NCI-H69 (cell line): ENCODE data around the gene EIF4A3.
"Not testable (repeated sequence)": the region's sequence is repeated elsewhere in the genome, so short reads cannot be mapped to it uniquely, and the experiment has no call there.

ENCODE experiments used
- DNase-seq: peaks from one replicate; lab custom pipeline; 2025; lab: John Stamatoyannopoulos, UW

The EIF4A3 gene

GRCh38 chr17:80099291-80100034 is 47.5 kb downstream of the EIF4A3 start:
- no peak for DNase-seq

GRCh38 chr17:80097844-80098691 is 48.9 kb downstream of the EIF4A3 start:
- no peak for DNase-seq

GRCh38 chr17:80097127-80097621 is 49.8 kb downstream of the EIF4A3 start:
- no peak for DNase-seq

GRCh38 chr17:80096561-80097021 is 50.3 kb downstream of the EIF4A3 start:
- DNase-seq, result peak; percentile 79

- DNase-seq, result no peak
These were observed 51.0 kb downstream of the EIF4A3 start for GRCh38 chr17:80095844-80096475.

- no peak for DNase-seq
These were observed 51.7 kb downstream of the EIF4A3 start for GRCh38 chr17:80095038-80095843.

GRCh38 chr17:80092959-80093358 is 54.0 kb downstream of the EIF4A3 start:
- no peak for DNase-seq

GRCh38 chr17:80091376-80091775 is 55.6 kb downstream of the EIF4A3 start:
- DNase-seq, result no peak

GRCh38 chr17:80090164-80090563 is 56.8 kb downstream of the EIF4A3 start:
- not testable (repeated sequence) for DNase-seq

- no peak for DNase-seq
These were observed 57.2 kb downstream of the EIF4A3 start for GRCh38 chr17:80089762-80090161.

- no peak for DNase-seq
These were observed 59.3 kb downstream of the EIF4A3 start for GRCh38 chr17:80087346-80088265.

- no peak for DNase-seq
These were observed 60.3 kb downstream of the EIF4A3 start for GRCh38 chr17:80086616-80087015.

- DNase-seq, result peak; percentile 49
These were observed 60.8 kb downstream of the EIF4A3 start for GRCh38 chr17:80086081-80086480.

GRCh38 chr17:80084773-80085172 is 62.2 kb downstream of the EIF4A3 start:
- no peak for DNase-seq
